GM18505 (cell line): ENCODE data around the gene DCTN2.
A peak's percentile ranks its signal among the peaks of the same experiment; 100 is the strongest.
"Not testable (repeated sequence)": the region's sequence is repeated elsewhere in the genome, so short reads cannot be mapped to it uniquely, and the experiment has no call there.

Experiments used
- ATAC-seq: cut with Tn5 transposase; IDR thresholded peaks from one replicate; pipeline ENCODE4 v1.9.1; 2021; ENCODE audit not compliant: unreplicated experiment
- POLR2A ChIP-seq: IDR thresholded peaks from 4 replicates; pipeline ENCODE4 v1.6.1; 2011; ENCODE audit warnings: borderline replicate concordance; ENCODE audit not compliant: insufficient read depth, insufficient read length; ENCODE audit errors: extremely low read depth

DCTN2 gene

DNA sequence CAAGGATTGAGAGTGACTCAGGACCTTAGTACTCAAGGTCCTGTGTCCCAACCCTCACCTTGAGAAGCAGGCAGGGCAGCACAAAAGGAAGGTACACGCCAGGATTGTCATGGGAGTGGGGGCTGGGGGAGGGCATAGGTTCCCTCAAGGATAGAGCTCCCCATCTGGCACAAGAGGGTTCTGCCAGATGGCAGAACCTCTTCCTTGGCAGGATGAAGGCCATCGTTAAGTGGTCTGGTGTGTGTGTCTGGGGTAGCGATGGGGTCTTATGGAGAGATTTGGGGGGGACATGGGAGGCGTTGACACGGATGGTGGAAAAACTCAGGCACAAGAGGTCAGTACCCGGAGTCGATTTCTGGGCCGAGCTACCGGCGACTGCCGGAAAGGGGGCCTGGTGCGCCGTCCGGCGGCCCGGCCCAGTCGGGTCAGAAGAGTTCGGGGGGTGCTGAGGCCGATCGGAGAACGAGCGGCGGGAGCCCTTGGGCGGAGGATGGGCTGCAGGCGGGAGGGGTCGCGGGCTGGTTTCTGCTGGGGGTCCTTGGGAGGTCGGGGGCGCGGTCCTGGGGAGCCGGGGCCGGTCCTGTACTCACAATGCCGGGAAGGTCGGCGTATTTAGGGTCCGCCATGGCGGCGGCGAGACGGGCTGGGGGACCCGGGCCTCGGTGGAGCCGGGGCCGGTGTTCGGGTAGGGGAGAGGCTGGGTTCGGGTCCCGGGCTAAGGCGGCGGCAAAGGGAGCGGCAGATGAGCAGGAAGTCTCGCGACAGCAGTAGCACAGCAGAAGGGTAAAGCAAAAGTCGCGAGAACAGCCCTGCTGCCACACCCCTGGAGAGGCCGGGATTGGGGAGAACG, at the start of gene DCTN2:
Gene DCTN2, minus strand, starts transcription at position 755 of the 850 bp plus-strand sequence. Its CDS starts 129 bp downstream, at position 626.
- peak; percentile 98 for ATAC-seq
- peak; percentile 62 for TF ChIP-seq POLR2A

DNA sequence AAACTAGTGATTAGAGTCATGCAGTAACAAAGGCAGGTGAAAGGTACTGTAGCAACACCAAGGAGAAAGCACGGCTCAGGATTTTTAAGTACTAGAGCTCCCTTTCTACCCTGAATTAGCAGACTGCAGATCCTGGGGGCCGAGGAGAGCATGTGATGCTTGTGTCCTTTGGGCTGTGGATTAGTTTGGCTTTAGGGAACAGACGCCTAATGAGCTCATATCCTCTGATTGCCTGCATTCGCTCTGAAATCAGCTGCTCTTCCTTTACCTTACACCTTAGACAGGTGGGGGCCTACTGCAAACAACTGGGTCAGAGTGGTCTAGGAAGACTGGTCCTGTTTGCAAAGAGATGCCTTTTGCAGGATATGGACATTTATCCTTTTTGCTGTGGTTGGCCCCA, 46.2 kb upstream of the DCTN2 start:
- ATAC-seq = no peak
- no peak for TF ChIP-seq POLR2A

DNA sequence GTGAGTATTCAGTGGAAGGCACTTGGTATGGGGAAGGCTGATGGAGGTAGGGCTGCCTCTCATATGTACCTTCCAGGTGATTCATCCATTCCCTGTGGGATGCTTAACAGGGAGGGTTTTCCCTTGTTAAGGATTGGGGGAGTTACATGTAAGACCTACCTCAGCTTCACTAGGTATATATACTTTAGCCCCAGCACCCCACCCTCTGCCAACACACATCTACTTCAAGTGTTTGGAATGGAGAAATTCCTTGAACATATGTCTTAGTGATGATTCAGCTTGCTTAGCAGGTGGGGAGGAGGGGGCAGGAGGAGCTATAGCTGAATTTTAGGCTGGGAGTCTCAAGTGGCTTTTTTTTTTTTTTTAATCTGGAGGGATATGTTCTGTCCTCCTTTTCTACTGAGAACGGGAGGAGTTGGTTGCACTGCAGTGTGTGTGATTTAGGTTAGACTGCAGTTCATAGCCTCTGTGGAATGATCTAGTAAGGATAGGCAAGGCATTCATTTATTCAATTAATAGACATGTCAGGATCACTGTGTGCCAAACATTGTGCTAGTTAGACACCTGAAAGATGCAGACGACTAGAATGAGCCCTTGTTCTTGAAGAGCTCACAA, 45.7 kb upstream of the DCTN2 start:
- no peak for TF ChIP-seq POLR2A
- ATAC-seq = no peak

DNA sequence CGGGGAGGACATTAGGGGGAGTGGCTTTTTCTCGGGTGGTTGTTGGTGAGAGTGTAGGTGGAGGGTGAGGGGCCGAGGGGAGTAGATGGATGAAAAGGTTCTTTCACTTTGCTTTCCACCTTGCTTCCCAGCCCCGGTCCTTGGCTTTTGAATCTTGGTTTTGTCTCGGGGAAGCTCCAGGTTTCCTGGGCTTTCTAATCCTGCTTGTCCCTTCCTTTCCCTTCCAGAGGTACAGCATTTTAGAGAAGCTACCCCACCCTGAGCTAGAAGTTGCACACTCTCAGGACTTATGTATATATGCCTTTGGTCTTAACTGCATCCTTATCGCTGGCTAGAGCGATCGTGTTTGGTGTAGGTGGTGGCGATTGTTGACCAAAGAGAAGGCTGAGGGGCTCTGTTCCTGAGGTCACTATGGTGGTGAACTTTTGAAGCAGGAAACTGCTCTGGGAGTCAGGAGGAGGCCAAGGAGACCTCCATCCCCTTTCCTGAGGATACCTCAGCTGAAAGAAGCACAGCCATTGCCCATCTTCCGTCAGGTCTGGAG, 44.9 kb upstream of the DCTN2 start:
- no peak for TF ChIP-seq POLR2A
- no peak for ATAC-seq

DNA sequence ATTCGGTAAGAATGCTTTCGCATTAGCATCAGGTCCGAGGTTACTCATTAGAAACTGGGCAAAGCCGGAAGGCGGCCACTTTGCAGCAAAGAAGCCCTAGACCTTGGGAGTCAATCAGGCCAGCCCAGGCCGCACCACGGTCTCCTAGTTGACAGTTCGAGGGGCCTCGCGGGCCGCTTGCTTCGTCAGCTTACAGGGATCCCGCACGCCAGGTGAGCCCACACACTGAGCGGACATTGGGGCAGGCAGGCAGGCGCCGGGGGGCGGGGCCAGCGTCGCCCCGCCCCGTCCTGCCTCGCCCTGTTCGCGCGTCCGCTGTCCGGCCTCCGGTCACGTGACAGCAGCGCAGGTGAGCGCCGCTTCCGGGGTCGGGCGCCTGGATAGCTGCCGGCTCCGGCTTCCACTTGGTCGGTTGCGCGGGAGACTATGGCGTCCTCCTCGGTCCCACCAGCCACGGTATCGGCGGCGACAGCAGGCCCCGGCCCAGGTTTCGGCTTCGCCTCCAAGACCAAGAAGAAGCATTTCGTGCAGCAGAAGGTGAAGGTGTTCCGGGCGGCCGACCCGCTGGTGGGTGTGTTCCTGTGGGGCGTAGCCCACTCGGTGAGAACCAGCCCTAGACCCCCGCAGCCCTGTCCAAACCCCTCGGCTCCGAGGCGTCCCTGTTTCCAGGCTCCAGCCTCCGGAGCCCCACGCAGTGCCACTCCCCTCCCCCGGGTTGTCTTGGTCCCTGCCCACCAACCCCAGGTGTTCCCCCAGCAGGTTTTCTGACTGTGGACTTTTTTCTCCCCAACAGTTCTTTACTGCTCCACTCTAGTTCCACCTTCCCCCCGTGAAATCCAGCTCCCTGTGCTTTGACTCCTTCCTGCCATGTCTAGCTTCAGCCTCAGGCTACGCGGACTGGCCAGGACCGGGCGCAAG, 44.1 kb upstream of the DCTN2 start, which contains the start of gene PIP4K2C:
Gene PIP4K2C, plus strand, starts transcription at position 329 of the 918 bp plus-strand sequence. Its CDS starts 98 bp downstream, at position 427.
- ATAC-seq = peak; percentile 91

GRCh38 chr12:57590479-57590863, 43.5 kb upstream of the DCTN2 start:
- TF ChIP-seq POLR2A = no peak
- no peak for ATAC-seq

More for the DNA sequence above, 44.1 kb upstream of the DCTN2 start, which contains the start of gene PIP4K2C:
- TF ChIP-seq POLR2A = peak; percentile 87

DNA sequence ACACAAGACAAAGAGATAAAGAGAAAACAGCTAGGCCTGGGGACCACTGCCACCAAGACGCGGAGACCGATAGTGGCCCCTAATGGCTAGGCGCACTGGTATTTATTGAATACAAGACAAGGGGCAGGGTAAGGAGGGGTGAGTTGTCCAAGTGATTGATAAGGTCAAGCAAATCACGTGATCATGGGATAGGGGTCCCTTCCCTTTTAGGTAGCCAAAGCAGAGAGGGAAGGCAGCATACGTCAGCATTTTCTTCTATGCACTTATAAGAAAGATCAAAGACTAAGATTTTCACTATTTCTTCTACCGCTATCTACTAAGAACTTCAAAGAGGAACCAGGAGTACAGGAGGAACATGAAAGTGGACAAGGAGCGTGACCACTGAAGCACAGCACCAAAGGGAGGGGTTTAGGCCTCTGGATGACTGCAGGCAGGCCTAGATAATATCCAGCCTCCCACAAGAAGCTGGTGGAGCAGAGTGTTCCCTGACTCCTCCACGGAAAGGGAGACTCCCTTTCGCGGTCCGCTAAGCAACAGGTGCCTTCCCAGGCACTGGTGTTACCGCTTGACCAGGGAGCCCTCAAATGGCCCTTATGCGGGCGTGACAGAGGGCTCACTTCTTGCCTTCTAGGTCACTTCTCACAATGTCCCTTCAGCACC, 42.1 kb upstream of the DCTN2 start:
- ATAC-seq = not testable (repeated sequence)

- ATAC-seq = no peak
- no peak for TF ChIP-seq POLR2A
Measured at GRCh38 chr12:57586832-57587429, 39.9 kb upstream of the DCTN2 start.

- no peak for TF ChIP-seq POLR2A
Measured at GRCh38 chr12:57586128-57586527, 39.1 kb upstream of the DCTN2 start.

GRCh38 chr12:57585156-57585555, 38.2 kb upstream of the DCTN2 start:
- no peak for ATAC-seq
- TF ChIP-seq POLR2A = no peak

More at GRCh38 chr12:57586128-57586527, 39.1 kb upstream of the DCTN2 start:
- ATAC-seq = no peak

GRCh38 chr12:57584690-57585089, 37.7 kb upstream of the DCTN2 start:
- TF ChIP-seq POLR2A = no peak
- ATAC-seq = no peak

DNA sequence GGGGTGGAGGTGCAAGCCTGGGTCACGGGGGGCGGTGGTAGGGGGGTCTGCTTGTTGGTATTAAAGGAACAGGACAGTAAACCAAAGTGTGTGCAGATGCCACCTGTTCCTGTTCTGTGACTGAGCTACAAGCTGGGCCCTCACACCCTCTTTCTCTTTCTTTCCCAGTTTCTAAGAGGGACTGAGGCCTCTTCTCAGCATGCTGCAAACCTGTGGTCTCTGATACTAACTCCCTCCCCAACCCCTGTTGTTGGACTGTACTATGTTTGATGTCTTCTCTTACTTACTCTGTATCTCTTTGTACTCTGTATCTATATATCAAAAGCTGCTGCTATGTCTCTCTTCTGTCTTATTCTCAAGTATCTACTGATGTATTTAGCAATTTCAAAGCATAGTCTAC, 37.1 kb upstream of the DCTN2 start:
- ATAC-seq = no peak
- TF ChIP-seq POLR2A = no peak

- ATAC-seq = peak; percentile 86
- no peak for TF ChIP-seq POLR2A
Measured at GRCh38 chr12:57583008-57583831, 36.2 kb upstream of the DCTN2 start.
